H9 (cell line): ENCODE measurements around the gene BRI3. TPM values are rescaled to one million over a fixed set of nuclear protein-coding genes. Genes with fewer than 3 reads are reported as not detected.

ENCODE experiments used
- DNase-seq: peaks from one replicate; pipeline ENCODE4 v3.0.0-alpha.2; 2017
- H2AFZ ChIP-seq: one replicate; pipeline ENCODE4 v1.6.1; 2013; ENCODE audit warnings: mild to moderate bottlenecking, low read length, control low read depth, moderate library complexity
- H2AK5ac ChIP-seq: 2 replicates; pipeline ENCODE4 v1.6.1; 2013; ENCODE audit warnings: low read length, control low read depth, mixed read lengths; ENCODE audit not compliant: insufficient read length
- H2BK120ac ChIP-seq: one replicate; pipeline ENCODE4 v1.6.1; 2013; ENCODE audit warnings: low read depth, mild to moderate bottlenecking, low read length, control low read depth, inconsistent platforms; ENCODE audit not compliant: poor library complexity, severe bottlenecking
- H2BK12ac ChIP-seq: 2 replicates; pipeline ENCODE4 v1.6.1; 2013; ENCODE audit warnings: low read length, control low read depth, mixed read lengths, low read depth; ENCODE audit not compliant: insufficient read length
- H2BK15ac ChIP-seq: 2 replicates; pipeline ENCODE4 v1.6.1; 2013; ENCODE audit warnings: low read depth, low read length, control low read depth
- H2BK20ac ChIP-seq: one replicate; pipeline ENCODE4 v1.6.1; 2013; ENCODE audit warnings: low read depth, mild to moderate bottlenecking, low read length, control low read depth, inconsistent platforms; ENCODE audit not compliant: poor library complexity, severe bottlenecking
- H2BK5ac ChIP-seq: 2 replicates; pipeline ENCODE4 v1.6.1; 2013; ENCODE audit warnings: low read length, control low read depth, mixed read lengths; ENCODE audit not compliant: insufficient read length
- H3K14ac ChIP-seq: 2 replicates; pipeline ENCODE4 v1.6.1; 2013; ENCODE audit warnings: low read length, control low read depth; ENCODE audit not compliant: insufficient read depth
- H3K18ac ChIP-seq: 2 replicates; pipeline ENCODE4 v1.6.1; 2013; ENCODE audit warnings: low read depth, mild to moderate bottlenecking, mixed read lengths, low read length, control low read depth; ENCODE audit not compliant: insufficient read length
- H3K23ac ChIP-seq: 2 replicates; pipeline ENCODE4 v1.6.1; 2013; ENCODE audit warnings: low read length, control low read depth, mixed read lengths, low read depth; ENCODE audit not compliant: insufficient read length
- H3K23me2 ChIP-seq: 2 replicates; pipeline ENCODE4 v1.6.1; 2013; ENCODE audit warnings: low read depth, mild to moderate bottlenecking, mixed read lengths, low read length, control low read depth; ENCODE audit not compliant: insufficient read length, poor library complexity, severe bottlenecking
- H3K27ac ChIP-seq: 2 replicates; pipeline ENCODE4 v1.5.1; 2013; ENCODE audit warnings: low read length, control low read depth, mixed read lengths, low read depth; ENCODE audit not compliant: insufficient read length
- H3K27me3 ChIP-seq: 2 replicates; pipeline ENCODE4 v1.6.1; 2013; ENCODE audit warnings: low read length, control low read depth, inconsistent platforms; ENCODE audit not compliant: insufficient read depth
- H3K4ac ChIP-seq: 2 replicates; pipeline ENCODE4 v1.6.1; 2013; ENCODE audit warnings: low read depth, mild to moderate bottlenecking, control low read depth, inconsistent platforms, low read length, moderate library complexity
- H3K4me1 ChIP-seq: 2 replicates; pipeline ENCODE4 v1.6.1; 2013; ENCODE audit warnings: low read length, control low read depth, inconsistent platforms; ENCODE audit not compliant: insufficient read depth
- H3K4me2 ChIP-seq: 2 replicates; pipeline ENCODE4 v1.6.1; 2013; ENCODE audit warnings: low read length, control low read depth, mixed read lengths; ENCODE audit not compliant: insufficient read length, insufficient read depth
- H3K56ac ChIP-seq: 2 replicates; pipeline ENCODE4 v1.6.1; 2013; ENCODE audit warnings: low read depth, mild to moderate bottlenecking, mixed read lengths, low read length, control low read depth; ENCODE audit not compliant: insufficient read length
- H3K79me1 ChIP-seq: 2 replicates; pipeline ENCODE4 v1.6.1; 2013; ENCODE audit warnings: low read depth, mild to moderate bottlenecking, moderate library complexity, low read length, control low read depth, inconsistent platforms; ENCODE audit not compliant: insufficient read depth, poor library complexity, severe bottlenecking
- H3K79me2 ChIP-seq: 2 replicates; pipeline ENCODE4 v1.6.1; 2013; ENCODE audit warnings: low read length, control low read depth, inconsistent platforms; ENCODE audit not compliant: insufficient read depth
- H3K9ac ChIP-seq: 2 replicates; pipeline ENCODE4 v1.6.1; 2013; ENCODE audit warnings: low read length, control low read depth, mixed read lengths; ENCODE audit not compliant: insufficient read length; ENCODE audit errors: extremely low read depth
- H3K9me3 ChIP-seq: one replicate; pipeline ENCODE4 v1.6.1; 2013; ENCODE audit warnings: low read depth, low read length, inconsistent platforms; ENCODE audit not compliant: control insufficient read depth
- H3T11ph ChIP-seq: one replicate; pipeline ENCODE4 v1.6.1; 2013; ENCODE audit warnings: mild to moderate bottlenecking, low read length, control low read depth, inconsistent platforms
- H4K20me1 ChIP-seq: one replicate; pipeline ENCODE4 v1.6.1; 2013; ENCODE audit not compliant: control insufficient read depth, insufficient read length, insufficient read depth
- H4K5ac ChIP-seq: 2 replicates; pipeline ENCODE4 v1.6.1; 2013; ENCODE audit warnings: low read depth, mild to moderate bottlenecking, mixed read lengths, low read length, control low read depth; ENCODE audit not compliant: insufficient read length
- H4K8ac ChIP-seq: replicated peaks from 2 replicates; pipeline ENCODE4 v1.6.1; 2013; ENCODE audit warnings: low read length, control low read depth, mixed read lengths, low read depth; ENCODE audit not compliant: insufficient read length
- H4K91ac ChIP-seq: 2 replicates; pipeline ENCODE4 v1.6.1; 2013; ENCODE audit warnings: low read depth, mild to moderate bottlenecking, moderate library complexity, mixed read lengths, low read length, control low read depth; ENCODE audit not compliant: insufficient read length
- H3K27ac Mint-ChIP-seq, 3 experiments: 2 replicates in 2 of 3; 3 replicates in 1 of 3; pipeline ENCODE4 v1.8.0; 2020 to 2021; ENCODE audit warnings: mixed read lengths in 3 of 3, mild to moderate bottlenecking in 1 of 3, moderate library complexity in 1 of 3
- H3K27me3 Mint-ChIP-seq: 2 replicates; pipeline ENCODE4 v1.8.0; 2021; ENCODE audit warnings: low read depth, mild to moderate bottlenecking, moderate library complexity, mixed read lengths
- H3K36me3 Mint-ChIP-seq, 3 experiments: 2 replicates in 2 of 3; 3 replicates in 1 of 3; pipeline ENCODE4 v1.8.0; 2020 to 2021; ENCODE audit warnings: low read depth in 3 of 3, mixed read lengths in 3 of 3; ENCODE audit not compliant: insufficient read depth in 1 of 3
- H3K4me1 Mint-ChIP-seq, 2 experiments: 2 replicates each; pipeline ENCODE4 v1.8.0; 2020; ENCODE audit warnings: mixed read lengths in 2 of 2
- H3K4me3 Mint-ChIP-seq, 2 experiments: 2 replicates in 1 of 2; 3 replicates in 1 of 2; pipeline ENCODE4 v1.8.0; 2020 to 2021; ENCODE audit warnings: mild to moderate bottlenecking in 2 of 2, mixed read lengths in 2 of 2, moderate library complexity in 1 of 2
- H3K9me3 Mint-ChIP-seq, 2 experiments: 2 replicates in 1 of 2; 3 replicates in 1 of 2; pipeline ENCODE4 v1.8.0; 2020; ENCODE audit warnings: mild to moderate bottlenecking in 2 of 2, mixed read lengths in 2 of 2, moderate library complexity in 1 of 2
- WGBS: extraction: QIAGEN DNeasy Blood & Tissue Kit; methylation state at CpG from one replicate; pipeline ENCODE4 v1.1.7; 2013; ENCODE audit warnings: missing lambda C conversion rate, low lambda C conversion rate, mixed read lengths; ENCODE audit not compliant: insufficient read length; ENCODE audit errors: extremely low coverage; 5-methylcytosine and 5-hydroxymethylcytosine counted together
- total RNA-seq: library from RNA; stranded (reverse); gene quantifications from 2 replicates; pipeline ENCODE4 v1.2.1, GENCODE V29; 2021
- TF ChIP-seq, protein P1 (sequence below): fragments of 200-600 bp; sonication (generic); conservative IDR thresholded peaks from 3 replicates; pipeline ENCODE4 v1.8.0; 2021; ENCODE audit warnings: antibody characterized with exemption, mild to moderate bottlenecking

BRI3 gene
- total RNA-seq, 1 experiment from 2014 or later, result 102 TPM

- Histone ChIP-seq H3K14ac (no peak overlapping the region), H3K4ac (no peak overlapping the region), H4K20me1 (no peaks in the 10 kb centered on the region), H3K27me3 (no peaks in the 10 kb centered on the region), H3K9me3 (no peaks in the 10 kb centered on the region), H2BK12ac (no peak overlapping the region), H2BK120ac (no peak overlapping the region), H2BK15ac (no peak overlapping the region), H2AFZ (no peak overlapping the region), H3K27ac (no peak overlapping the region), H3K79me1 (peaks cover 3% of the 10 kb centered on the region), H2BK20ac (no peak overlapping the region), H3K4me1 (no peaks in the 10 kb centered on the region), H3K56ac (no peak overlapping the region), H3K18ac (no peak overlapping the region), H4K8ac (no peak overlapping the region), H3K4me2 (no peak overlapping the region), H3K23ac (no peak overlapping the region), H3K23me2 (no peaks in the 10 kb centered on the region), H4K91ac (no peak overlapping the region), H2AK5ac (no peak overlapping the region), H4K5ac (no peak overlapping the region), H2BK5ac (no peak overlapping the region), H3K9ac (no peak overlapping the region), H3T11ph (no peak overlapping the region), H3K79me2 (0 out of 2 replicates have a peak, but pooled peaks cover 1% of the 10 kb centered on the region)
- WGBS, result no CpG with 5 or more reads among the region's 14 CpGs
- peaks cover 20% of the 10 kb centered on the region in 2 experiments for H3K9me3 Mint-ChIP-seq
- DNase-seq, result no peak
- H3K4me1 Mint-ChIP-seq, result peaks cover 7% of the 10 kb centered on the region in 2 experiments
- H3K36me3 Mint-ChIP-seq, result peaks cover 32 to 46% (median 45%) of the 10 kb centered on the region in 3 experiments
- TF ChIP-seq, protein P1, sequence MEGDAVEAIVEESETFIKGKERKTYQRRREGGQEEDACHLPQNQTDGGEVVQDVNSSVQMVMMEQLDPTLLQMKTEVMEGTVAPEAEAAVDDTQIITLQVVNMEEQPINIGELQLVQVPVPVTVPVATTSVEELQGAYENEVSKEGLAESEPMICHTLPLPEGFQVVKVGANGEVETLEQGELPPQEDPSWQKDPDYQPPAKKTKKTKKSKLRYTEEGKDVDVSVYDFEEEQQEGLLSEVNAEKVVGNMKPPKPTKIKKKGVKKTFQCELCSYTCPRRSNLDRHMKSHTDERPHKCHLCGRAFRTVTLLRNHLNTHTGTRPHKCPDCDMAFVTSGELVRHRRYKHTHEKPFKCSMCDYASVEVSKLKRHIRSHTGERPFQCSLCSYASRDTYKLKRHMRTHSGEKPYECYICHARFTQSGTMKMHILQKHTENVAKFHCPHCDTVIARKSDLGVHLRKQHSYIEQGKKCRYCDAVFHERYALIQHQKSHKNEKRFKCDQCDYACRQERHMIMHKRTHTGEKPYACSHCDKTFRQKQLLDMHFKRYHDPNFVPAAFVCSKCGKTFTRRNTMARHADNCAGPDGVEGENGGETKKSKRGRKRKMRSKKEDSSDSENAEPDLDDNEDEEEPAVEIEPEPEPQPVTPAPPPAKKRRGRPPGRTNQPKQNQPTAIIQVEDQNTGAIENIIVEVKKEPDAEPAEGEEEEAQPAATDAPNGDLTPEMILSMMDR, result no peak
- no peak overlapping the region for H3K4me3 Mint-ChIP-seq
- H3K27ac Mint-ChIP-seq, result peak overlapping the region in 2 of 3 experiments; percentile 16 to 37; a peak in 1 of 7 replicates
- no peaks in the 10 kb centered on the region for H3K27me3 Mint-ChIP-seq
Measured at GRCh38 chr7:98317366-98318040, 36.0 kb downstream of the BRI3 start.
